ENCODE measurements around the gene ZSCAN1.

GRCh38 chr19:58040751-58041525 lies 7.1 kb downstream of the ZSCAN1 start:
- TF ChIP-seq, protein P1, sequence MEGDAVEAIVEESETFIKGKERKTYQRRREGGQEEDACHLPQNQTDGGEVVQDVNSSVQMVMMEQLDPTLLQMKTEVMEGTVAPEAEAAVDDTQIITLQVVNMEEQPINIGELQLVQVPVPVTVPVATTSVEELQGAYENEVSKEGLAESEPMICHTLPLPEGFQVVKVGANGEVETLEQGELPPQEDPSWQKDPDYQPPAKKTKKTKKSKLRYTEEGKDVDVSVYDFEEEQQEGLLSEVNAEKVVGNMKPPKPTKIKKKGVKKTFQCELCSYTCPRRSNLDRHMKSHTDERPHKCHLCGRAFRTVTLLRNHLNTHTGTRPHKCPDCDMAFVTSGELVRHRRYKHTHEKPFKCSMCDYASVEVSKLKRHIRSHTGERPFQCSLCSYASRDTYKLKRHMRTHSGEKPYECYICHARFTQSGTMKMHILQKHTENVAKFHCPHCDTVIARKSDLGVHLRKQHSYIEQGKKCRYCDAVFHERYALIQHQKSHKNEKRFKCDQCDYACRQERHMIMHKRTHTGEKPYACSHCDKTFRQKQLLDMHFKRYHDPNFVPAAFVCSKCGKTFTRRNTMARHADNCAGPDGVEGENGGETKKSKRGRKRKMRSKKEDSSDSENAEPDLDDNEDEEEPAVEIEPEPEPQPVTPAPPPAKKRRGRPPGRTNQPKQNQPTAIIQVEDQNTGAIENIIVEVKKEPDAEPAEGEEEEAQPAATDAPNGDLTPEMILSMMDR (IDR thresholded peaks at IDR 0.05; ENCODE audit: poor library complexity) = no peak
- TF ChIP-seq EZH2 (IDR thresholded peaks at IDR 0.05; ENCODE audit: borderline replicate concordance) = no peak
- no peak for TF ChIP-seq EZH2phosphoT487 (IDR thresholded peaks at IDR 0.05; ENCODE audit: low read depth, severe bottlenecking, unreplicated experiment)
